ENCODE results near the gene FNBP1L.
"Not testable (repeated sequence)": the region's sequence is repeated elsewhere in the genome, so short reads cannot be mapped to it uniquely, and the experiment has no call there.

FNBP1L gene

GRCh38 chr1:93537924-93538323, 90.0 kb downstream of the FNBP1L start:
- DNase-seq, result no peak

GRCh38 chr1:93541045-93541444, 93.1 kb downstream of the FNBP1L start:
- no peak for DNase-seq

GRCh38 chr1:93542398-93542797, 94.5 kb downstream of the FNBP1L start:
- no peak for DNase-seq

GRCh38 chr1:93546162-93546863, 98.4 kb downstream of the FNBP1L start:
- DNase-seq, result no peak

GRCh38 chr1:93549131-93549530, 101.2 kb downstream of the FNBP1L start:
- DNase-seq, result no peak

GRCh38 chr1:93549811-93550210, 101.9 kb downstream of the FNBP1L start:
- no peak for DNase-seq

GRCh38 chr1:93552741-93553455, 105.0 kb downstream of the FNBP1L start:
- DNase-seq, result no peak

GRCh38 chr1:93553886-93554490, 106.1 kb downstream of the FNBP1L start:
- not testable (repeated sequence) for DNase-seq

- DNase-seq, result no peak
These were observed 107.3 kb downstream of the FNBP1L start for GRCh38 chr1:93554883-93555872.

- no peak for DNase-seq
These were observed 108.4 kb downstream of the FNBP1L start for GRCh38 chr1:93556291-93556690.

GRCh38 chr1:93559045-93559444, 111.1 kb downstream of the FNBP1L start:
- no peak for DNase-seq

- no peak for DNase-seq
These were observed 111.8 kb downstream of the FNBP1L start for GRCh38 chr1:93559695-93560094.

- DNase-seq, result no peak
These were observed 117.7 kb downstream of the FNBP1L start for GRCh38 chr1:93565496-93566206.

- no peak for DNase-seq
These were observed 118.3 kb downstream of the FNBP1L start for GRCh38 chr1:93566227-93566626.

GRCh38 chr1:93567255-93567918, 119.5 kb downstream of the FNBP1L start:
- DNase-seq, result no peak

GRCh38 chr1:93569489-93569888, 121.6 kb downstream of the FNBP1L start:
- no peak for DNase-seq

GRCh38 chr1:93571623-93572310, 123.8 kb downstream of the FNBP1L start:
- DNase-seq, result no peak

GRCh38 chr1:93573940-93574469, 126.1 kb downstream of the FNBP1L start:
- no peak for DNase-seq

GRCh38 chr1:93574511-93574910, 126.6 kb downstream of the FNBP1L start:
- DNase-seq, result no peak

- DNase-seq, result no peak
These were observed 127.1 kb downstream of the FNBP1L start for GRCh38 chr1:93574991-93575390.
